ENCODE results near the gene TPSD1. TPM values are rescaled to one million over a fixed set of nuclear protein-coding genes. Genes with fewer than 3 reads are reported as not detected.
A peak's percentile ranks its signal among the peaks of the same experiment; 100 is the strongest.
"Not testable (repeated sequence)": the region's sequence is repeated elsewhere in the genome, so short reads cannot be mapped to it uniquely, and the experiment has no call there.

The TPSD1 gene
- total RNA-seq, 5 donors from 2014 or later (not counting 1 experiment from before 2014, with no cell fraction given): 0.28 to 0.40 (median 0.31) TPM; not detected in 1

GRCh38 chr16:1230471-1231212 is 25.2 kb upstream of the TPSD1 start:
- H3K36me3 Mint-ChIP-seq; H3K27me3 ChIP-seq (replicated peaks in 1 of 2; ENCODE audit: control insufficient read depth in 2 of 2, extremely low read depth in 1 of 2, insufficient read depth in 2 of 2, low read length in 1 of 2); H3K4me1 ChIP-seq (ENCODE audit: control insufficient read depth in 1 of 2, extremely low read depth in 1 of 2, insufficient read depth in 2 of 2, low read length in 2 of 2); H3K4me3 Mint-ChIP-seq; ATAC-seq (replicated peaks in 1 of 4); H3K27me3 Mint-ChIP-seq; H3K4me3 ChIP-seq (ENCODE audit: control insufficient read depth in 1 of 2, extremely low read depth in 1 of 2, low read length in 1 of 2); H3K36me3 ChIP-seq (ENCODE audit: control insufficient read depth in 2 of 2, extremely low read depth in 1 of 2, insufficient read depth in 1 of 2, low read length in 1 of 2); H3K4me1 Mint-ChIP-seq; H3K27ac ChIP-seq (ENCODE audit: low read length); POLR2A ChIA-PET; H3K27ac Mint-ChIP-seq; H3K9me3 Mint-ChIP-seq; H3K9me3 ChIP-seq: not testable (repeated sequence)
- WGBS (ENCODE audit: insufficient coverage): 77% methylated on average over 8 of the region's 17 CpGs
- CTCF ChIA-PET: interaction anchor here in 1 of 2 donors (0.7 kb wide), 1 partner anchor 60 kb away, joined by 3 read pairs; no protein-coding TSS in a partner anchor
- peak in 1 of 35 experiments; percentile 2 for DNase-seq

- POLR2A ChIA-PET; H3K27me3 Mint-ChIP-seq; H3K36me3 Mint-ChIP-seq; H3K4me3 ChIP-seq (ENCODE audit: control insufficient read depth in 1 of 2, extremely low read depth in 1 of 2, low read length in 1 of 2); H3K27ac ChIP-seq (ENCODE audit: low read length); H3K4me1 ChIP-seq (ENCODE audit: control insufficient read depth in 1 of 2, extremely low read depth in 1 of 2, insufficient read depth in 2 of 2, low read length in 2 of 2); H3K4me3 Mint-ChIP-seq; H3K36me3 ChIP-seq (ENCODE audit: control insufficient read depth in 2 of 2, extremely low read depth in 1 of 2, insufficient read depth in 1 of 2, low read length in 1 of 2); H3K27me3 ChIP-seq (replicated peaks in 1 of 2; ENCODE audit: control insufficient read depth in 2 of 2, extremely low read depth in 1 of 2, insufficient read depth in 2 of 2, low read length in 1 of 2); H3K27ac Mint-ChIP-seq; ATAC-seq (replicated peaks in 1 of 4); H3K9me3 ChIP-seq; H3K9me3 Mint-ChIP-seq; H3K4me1 Mint-ChIP-seq: not testable (repeated sequence)
- DNase-seq: peak in 1 of 35 experiments; percentile 1
- CTCF ChIA-PET: interaction anchor here in 1 of 2 donors (0.7 kb wide), 1 partner anchor 61 kb away, joined by 3 read pairs; no protein-coding TSS in a partner anchor
- WGBS (ENCODE audit: insufficient coverage): 50% methylated on average over 1 of the region's 7 CpGs
Observed at GRCh38 chr16:1231301-1231700, 24.6 kb upstream of the TPSD1 start.

GRCh38 chr16:1232049-1232748 is 23.7 kb upstream of the TPSD1 start:
- H3K4me1 ChIP-seq (ENCODE audit: control insufficient read depth in 1 of 2, extremely low read depth in 1 of 2, insufficient read depth in 2 of 2, low read length in 2 of 2); H3K4me3 Mint-ChIP-seq; H3K36me3 Mint-ChIP-seq; CTCF ChIA-PET; H3K27me3 Mint-ChIP-seq; H3K9me3 Mint-ChIP-seq; DNase-seq; H3K36me3 ChIP-seq (ENCODE audit: control insufficient read depth in 2 of 2, extremely low read depth in 1 of 2, insufficient read depth in 1 of 2, low read length in 1 of 2); H3K27me3 ChIP-seq (replicated peaks in 1 of 2; ENCODE audit: control insufficient read depth in 2 of 2, extremely low read depth in 1 of 2, insufficient read depth in 2 of 2, low read length in 1 of 2); H3K4me3 ChIP-seq (ENCODE audit: control insufficient read depth in 1 of 2, extremely low read depth in 1 of 2, low read length in 1 of 2); H3K27ac Mint-ChIP-seq; POLR2A ChIA-PET; H3K4me1 Mint-ChIP-seq; H3K9me3 ChIP-seq; H3K27ac ChIP-seq (ENCODE audit: low read length): not testable (repeated sequence)
- no CpG with 5 or more reads among the region's 47 CpGs for WGBS (ENCODE audit: insufficient coverage)
- ATAC-seq (replicated peaks in 1 of 4): peak in 2 of 4 experiments; percentile 37 to 53

- H3K4me3 ChIP-seq (ENCODE audit: control insufficient read depth in 1 of 2, extremely low read depth in 1 of 2, low read length in 1 of 2); CTCF ChIA-PET; H3K27ac ChIP-seq (ENCODE audit: low read length); H3K27ac Mint-ChIP-seq; H3K4me3 Mint-ChIP-seq; H3K36me3 Mint-ChIP-seq; H3K4me1 Mint-ChIP-seq; H3K27me3 ChIP-seq (replicated peaks in 1 of 2; ENCODE audit: control insufficient read depth in 2 of 2, extremely low read depth in 1 of 2, insufficient read depth in 2 of 2, low read length in 1 of 2); H3K9me3 ChIP-seq; H3K4me1 ChIP-seq (ENCODE audit: control insufficient read depth in 1 of 2, extremely low read depth in 1 of 2, insufficient read depth in 2 of 2, low read length in 2 of 2); H3K9me3 Mint-ChIP-seq; DNase-seq; POLR2A ChIA-PET; H3K36me3 ChIP-seq (ENCODE audit: control insufficient read depth in 2 of 2, extremely low read depth in 1 of 2, insufficient read depth in 1 of 2, low read length in 1 of 2); H3K27me3 Mint-ChIP-seq: not testable (repeated sequence)
- WGBS (ENCODE audit: insufficient coverage): no CpG with 5 or more reads among the region's 29 CpGs
- peak; percentile 68 to 84 (median 78) for ATAC-seq (replicated peaks in 1 of 4)
Observed at GRCh38 chr16:1236659-1237058, 19.2 kb upstream of the TPSD1 start.

- Mint-ChIP-seq H3K27me3 (no peaks in the 10 kb centered on the region), H3K36me3 (no peaks in the 10 kb centered on the region), H3K27ac (no peak overlapping the region), H3K4me3 (no peak overlapping the region), H3K4me1 (peaks cover 0 to 3% (median 0%) of the 10 kb centered on the region in 3 donors), H3K9me3 (no peaks in the 10 kb centered on the region)
- Histone ChIP-seq H3K36me3 (ENCODE audit: control insufficient read depth in 2 of 2, extremely low read depth in 1 of 2, insufficient read depth in 1 of 2, low read length in 1 of 2) (no peaks in the 10 kb centered on the region), H3K27ac (ENCODE audit: low read length) (no peak overlapping the region), H3K4me3 (ENCODE audit: control insufficient read depth in 1 of 2, extremely low read depth in 1 of 2, low read length in 1 of 2) (no peak overlapping the region), H3K9me3 (no peaks in the 10 kb centered on the region), H3K4me1 (ENCODE audit: control insufficient read depth in 1 of 2, extremely low read depth in 1 of 2, insufficient read depth in 2 of 2, low read length in 2 of 2) (no peaks in the 10 kb centered on the region), H3K27me3 (replicated peaks in 1 of 2; ENCODE audit: control insufficient read depth in 2 of 2, extremely low read depth in 1 of 2, insufficient read depth in 2 of 2, low read length in 1 of 2) (peaks cover 0 to 2% of the 10 kb centered on the region in 2 experiments)
- no peak for DNase-seq
- 81% methylated on average over 9 of the region's 9 CpGs for WGBS (ENCODE audit: insufficient coverage)
- POLR2A ChIA-PET: no interaction called here
- CTCF ChIA-PET: no interaction called here
- ATAC-seq (replicated peaks in 1 of 4): no peak
Observed at GRCh38 chr16:1237990-1238389, 17.9 kb upstream of the TPSD1 start.

GRCh38 chr16:1238909-1239308 is 17.0 kb upstream of the TPSD1 start:
- WGBS (ENCODE audit: insufficient coverage): 74% methylated on average over 13 of the region's 23 CpGs
- H3K4me3 Mint-ChIP-seq; H3K27me3 ChIP-seq (replicated peaks in 1 of 2; ENCODE audit: control insufficient read depth in 2 of 2, extremely low read depth in 1 of 2, insufficient read depth in 2 of 2, low read length in 1 of 2); H3K36me3 ChIP-seq (ENCODE audit: control insufficient read depth in 2 of 2, extremely low read depth in 1 of 2, insufficient read depth in 1 of 2, low read length in 1 of 2); H3K9me3 ChIP-seq; H3K4me1 ChIP-seq (ENCODE audit: control insufficient read depth in 1 of 2, extremely low read depth in 1 of 2, insufficient read depth in 2 of 2, low read length in 2 of 2); POLR2A ChIA-PET; H3K27ac Mint-ChIP-seq; H3K27ac ChIP-seq (ENCODE audit: low read length); H3K4me3 ChIP-seq (ENCODE audit: control insufficient read depth in 1 of 2, extremely low read depth in 1 of 2, low read length in 1 of 2); H3K36me3 Mint-ChIP-seq; H3K4me1 Mint-ChIP-seq; H3K9me3 Mint-ChIP-seq; DNase-seq; H3K27me3 Mint-ChIP-seq: not testable (repeated sequence)
- ATAC-seq (replicated peaks in 1 of 4): peak in 1 of 4 experiments; percentile 20
- CTCF ChIA-PET: interaction anchor here in 1 of 2 donors (0.6 kb wide), 1 partner anchor 378 kb away, joined by 5 read pairs; no protein-coding TSS in a partner anchor
